Neural cell (in vitro differentiated cells): ENCODE results near the gene UNC5C. TPM values are rescaled to one million over a fixed set of nuclear protein-coding genes. Genes with fewer than 3 reads are reported as not detected.

Experiments
- H2AFZ ChIP-seq: fragments of 200-600, 300-800 bp; sonication (generic), shearing (Covaris generic); 2 replicates; pipeline ENCODE4 v1.6.0; 2014; ENCODE audit warnings: low read depth, mild to moderate bottlenecking, antibody characterized with exemption, low read length, moderate library complexity
- H3F3A ChIP-seq: fragments of 200-600 bp; shearing (Covaris generic); 2 replicates; pipeline ENCODE4 v1.6.1; 2016; ENCODE audit warnings: mild to moderate bottlenecking, moderate library complexity, mixed read lengths, antibody characterized with exemption, low read length; ENCODE audit not compliant: insufficient read depth, poor library complexity, severe bottlenecking
- H3K27ac ChIP-seq: fragments of 200-600, 300-800 bp; sonication (generic), shearing (Covaris generic); 2 replicates; pipeline ENCODE4 v1.5.1; 2014; ENCODE audit warnings: mild to moderate bottlenecking, low read length, moderate library complexity
- H3K27me3 ChIP-seq: fragments of 300-800, 200-600 bp; sonication (generic), shearing (Covaris generic); 2 replicates; pipeline ENCODE4 v1.6.0; 2014; ENCODE audit warnings: mild to moderate bottlenecking, low read depth, low read length, moderate library complexity; ENCODE audit not compliant: insufficient read depth
- H3K36me3 ChIP-seq: fragments of 300-800, 200-600 bp; sonication (generic), shearing (Covaris generic); 2 replicates; pipeline ENCODE4 v1.5.1; 2014; ENCODE audit warnings: mild to moderate bottlenecking, antibody characterized with exemption, low read length, moderate library complexity; ENCODE audit not compliant: insufficient read depth
- H3K4me2 ChIP-seq: fragments of 300-800, 200-600 bp; sonication (generic), shearing (Covaris generic); 2 replicates; pipeline ENCODE4 v1.6.0; 2014; ENCODE audit warnings: mild to moderate bottlenecking, low read length
- H3K4me3 ChIP-seq: fragments of 300-800, 200-600 bp; sonication (generic), shearing (Covaris generic); 2 replicates; pipeline ENCODE4 v1.5.1; 2014; ENCODE audit warnings: mild to moderate bottlenecking, low read length, moderate library complexity
- H3K79me2 ChIP-seq: fragments of 200-600 bp; shearing (Covaris generic); replicated peaks from 2 replicates; pipeline ENCODE4 v1.6.0; 2014; ENCODE audit warnings: mild to moderate bottlenecking, low read length, moderate library complexity; ENCODE audit not compliant: insufficient read depth
- H3K9ac ChIP-seq: fragments of 300-800, 200-600 bp; sonication (generic), shearing (Covaris generic); 2 replicates; pipeline ENCODE4 v1.6.1; 2016; ENCODE audit warnings: mild to moderate bottlenecking, low read length, mixed read lengths
- H3K9me2 ChIP-seq: fragments of 200-600 bp; shearing (Covaris generic); 2 replicates; pipeline ENCODE4 v1.6.1; 2016; ENCODE audit warnings: mild to moderate bottlenecking, low read length, mixed read lengths; ENCODE audit not compliant: insufficient read depth
- H3K9me3 ChIP-seq: fragments of 200-600, 300-800 bp; sonication (generic), shearing (Covaris generic); 2 replicates; pipeline ENCODE4 v1.6.1; 2016; ENCODE audit warnings: mild to moderate bottlenecking, mixed run types, low read length, moderate library complexity, mixed read lengths
- H4K20me1 ChIP-seq: fragments of 200-600 bp; shearing (Covaris generic); 2 replicates; pipeline ENCODE4 v1.6.1; 2016; ENCODE audit warnings: mild to moderate bottlenecking, mixed run types; ENCODE audit not compliant: insufficient read depth
- CTCF ChIP-seq: fragments of 450-650 bp; IDR thresholded peaks from 2 replicates; pipeline ENCODE4 v1.5.1; 2014; ENCODE audit warnings: antibody characterized with exemption, mild to moderate bottlenecking, moderate library complexity; ENCODE audit not compliant: poor library complexity, severe bottlenecking
- EP300 ChIP-seq: fragments of 450-650 bp; conservative IDR thresholded peaks from 2 replicates; pipeline ENCODE4 v1.6.1; 2014; ENCODE audit warnings: antibody characterized with exemption, mild to moderate bottlenecking, moderate library complexity; ENCODE audit not compliant: poor library complexity, severe bottlenecking
- EZH2 ChIP-seq: fragments of 200-600, 300-800 bp; shearing (Covaris generic), sonication (generic); IDR thresholded peaks from 2 replicates; pipeline ENCODE4 v1.6.1; 2014; ENCODE audit warnings: antibody characterized with exemption, low read length, borderline replicate concordance, mild to moderate bottlenecking; ENCODE audit not compliant: insufficient read depth, poor library complexity, severe bottlenecking
- MXI1 ChIP-seq: fragments of 450-650 bp; conservative IDR thresholded peaks from 2 replicates; pipeline ENCODE4 v1.6.1; 2014; ENCODE audit warnings: antibody characterized with exemption, mild to moderate bottlenecking; ENCODE audit not compliant: poor library complexity, severe bottlenecking
- POLR2AphosphoS5 ChIP-seq: IDR thresholded peaks from 2 replicates; pipeline ENCODE4 v1.6.1; 2012
- RAD21 ChIP-seq: fragments of 450-650 bp; conservative IDR thresholded peaks from 2 replicates; pipeline ENCODE4 v1.6.1; 2014; ENCODE audit warnings: antibody characterized with exemption, mild to moderate bottlenecking, moderate library complexity
- REST ChIP-seq: IDR thresholded peaks from 2 replicates; pipeline ENCODE4 v1.6.1; 2012; ENCODE audit warnings: borderline replicate concordance
- SMC3 ChIP-seq: fragments of 450-650 bp; conservative IDR thresholded peaks from 2 replicates; pipeline ENCODE4 v1.6.1; 2014; ENCODE audit warnings: antibody characterized with exemption, mild to moderate bottlenecking, moderate library complexity; ENCODE audit not compliant: poor library complexity
- TAF1 ChIP-seq: IDR thresholded peaks from 2 replicates; pipeline ENCODE4 v1.6.1; 2012; ENCODE audit warnings: low read depth
- polyA plus RNA-seq: library from polyadenylated mRNA; depleted of rRNA; stranded (reverse); fragments of >200 nt; gene quantifications from 2 replicates; pipeline ENCODE4 v1.2.3, GENCODE V29; 2014

Gene UNC5C
- polyA plus RNA-seq, 1 donor from 2014 or later, result 0.56 TPM

GRCh38 chr4:95161781-95162469 is 386.8 kb downstream of the UNC5C start:
- no peak overlapping the region for H3K4me2 ChIP-seq
- no peaks in the 10 kb centered on the region for H3K79me2 ChIP-seq
- no peaks in the 10 kb centered on the region for H3K36me3 ChIP-seq
- no peak overlapping the region for H3K27ac ChIP-seq
- H2AFZ ChIP-seq, result no peak overlapping the region
- H3K9me3 ChIP-seq, result no peaks in the 10 kb centered on the region
- H3K9ac ChIP-seq, result no peak overlapping the region
- H3F3A ChIP-seq, result no peaks in the 10 kb centered on the region
- TF ChIP-seq SMC3 (no peak), EP300 (no peak), POLR2AphosphoS5 (no peak), MXI1 (no peak)
- H4K20me1 ChIP-seq, result no peaks in the 10 kb centered on the region
- H3K9me2 ChIP-seq, result no peaks in the 10 kb centered on the region
- no peak overlapping the region for H3K4me3 ChIP-seq
- no peaks in the 10 kb centered on the region for H3K27me3 ChIP-seq

- TF ChIP-seq MXI1 (no peak), EZH2 (no peak), SMC3 (no peak), CTCF (no peak), EP300 (no peak), POLR2AphosphoS5 (no peak), TAF1 (no peak), REST (no peak)
- Histone ChIP-seq H3K4me2 (no peak overlapping the region), H4K20me1 (no peaks in the 10 kb centered on the region)
These were observed 389.4 kb downstream of the UNC5C start for GRCh38 chr4:95159384-95159783.

GRCh38 chr4:95158626-95159025 is 390.1 kb downstream of the UNC5C start:
- Histone ChIP-seq H4K20me1 (no peaks in the 10 kb centered on the region), H3K27me3 (no peaks in the 10 kb centered on the region), H3K9me3 (no peaks in the 10 kb centered on the region), H3K4me2 (no peak overlapping the region), H2AFZ (no peak overlapping the region), H3K36me3 (no peaks in the 10 kb centered on the region), H3F3A (no peaks in the 10 kb centered on the region), H3K79me2 (no peaks in the 10 kb centered on the region), H3K27ac (no peak overlapping the region), H3K9me2 (no peaks in the 10 kb centered on the region), H3K4me3 (no peak overlapping the region), H3K9ac (no peak overlapping the region)
- TF ChIP-seq RAD21 (no peak), EP300 (no peak), TAF1 (no peak), MXI1 (no peak), CTCF (no peak), POLR2AphosphoS5 (no peak), EZH2 (no peak), REST (no peak), SMC3 (no peak)

More at GRCh38 chr4:95159384-95159783, 389.4 kb downstream of the UNC5C start:
- no peak overlapping the region for H2AFZ ChIP-seq
- H3K27ac ChIP-seq, result no peak overlapping the region
- no peaks in the 10 kb centered on the region for H3F3A ChIP-seq
- H3K9me2 ChIP-seq, result no peaks in the 10 kb centered on the region
- no peak overlapping the region for H3K9ac ChIP-seq
- H3K36me3 ChIP-seq, result no peaks in the 10 kb centered on the region
- no peaks in the 10 kb centered on the region for H3K9me3 ChIP-seq
- no peak overlapping the region for H3K4me3 ChIP-seq
- H3K79me2 ChIP-seq, result no peaks in the 10 kb centered on the region
- no peaks in the 10 kb centered on the region for H3K27me3 ChIP-seq
